ENCODE results near the gene TMPRSS11F. TPM values are rescaled to one million over a fixed set of nuclear protein-coding genes. Genes with fewer than 3 reads are reported as not detected.
"Not testable (repeated sequence)": the region's sequence is repeated elsewhere in the genome, so short reads cannot be mapped to it uniquely, and the experiment has no call there.

Gene TMPRSS11F
- total RNA-seq: not detected
- long read RNA-seq: 0 reads

- no peak for ATAC-seq
- intact Hi-C loops (cut with DNase I): no loop called here
- DNase-seq: no peak
Observed at GRCh38 chr4:68129793-68130192, at the start of gene TMPRSS11F. TSS of gene TMPRSS11F (minus strand) at chr4:68129869. CDS start at chr4:68129820, 49 bp downstream.

GRCh38 chr4:68176904-68177303 lies 47.2 kb upstream of the TMPRSS11F start:
- intact Hi-C loops (cut with DNase I): loop anchor here in 1 of 2 donors (10.0 kb wide), 2 partner anchors 432 to 622 kb away; partner anchors contain the start of gene STAP1
- DNase-seq (no peak), ATAC-seq (no peak)

GRCh38 chr4:68176500-68176899 lies 46.8 kb upstream of the TMPRSS11F start:
- no peak for DNase-seq
- intact Hi-C loops (cut with DNase I): loop anchor here in 1 of 2 donors (10.0 kb wide), 2 partner anchors 432 to 622 kb away; partner anchors contain the start of gene STAP1
- ATAC-seq: no peak

- intact Hi-C loops (cut with DNase I): loop anchor here in 1 of 2 donors (10.0 kb wide), 2 partner anchors 431 to 621 kb away; partner anchors contain the start of gene STAP1
- ATAC-seq (no peak), DNase-seq (no peak)
Observed at GRCh38 chr4:68175562-68176155, 46.0 kb upstream of the TMPRSS11F start.

GRCh38 chr4:68174389-68174788 lies 44.7 kb upstream of the TMPRSS11F start:
- DNase-seq, ATAC-seq: not testable (repeated sequence)
- intact Hi-C loops (cut with DNase I): loop anchor here in 1 of 2 donors (10.0 kb wide), 2 partner anchors 430 to 620 kb away; partner anchors contain the start of gene STAP1

- not testable (repeated sequence) for DNase-seq, ATAC-seq
- intact Hi-C loops (cut with DNase I): loop anchor here in 1 of 2 donors (10.0 kb wide), 2 partner anchors 427 to 617 kb away; partner anchors contain the start of gene STAP1
Observed at GRCh38 chr4:68172147-68172546, 42.5 kb upstream of the TMPRSS11F start.

- DNase-seq: no peak
- ATAC-seq: no peak
- intact Hi-C loops (cut with DNase I): no loop called here
Observed at GRCh38 chr4:68167706-68168105, 38.0 kb upstream of the TMPRSS11F start.

GRCh38 chr4:68167166-68167565 lies 37.5 kb upstream of the TMPRSS11F start:
- no peak for DNase-seq
- ATAC-seq: no peak
- intact Hi-C loops (cut with DNase I): no loop called here

- ATAC-seq (no peak), DNase-seq (no peak)
- intact Hi-C loops (cut with DNase I): no loop called here
Observed at GRCh38 chr4:68163754-68164153, 34.1 kb upstream of the TMPRSS11F start.

- no peak for ATAC-seq
- no peak for DNase-seq
- intact Hi-C loops (cut with DNase I): no loop called here
Observed at GRCh38 chr4:68162196-68162595, 32.5 kb upstream of the TMPRSS11F start.

GRCh38 chr4:68152411-68152810 lies 22.7 kb upstream of the TMPRSS11F start:
- intact Hi-C loops (cut with DNase I): no loop called here
- ATAC-seq: no peak

GRCh38 chr4:68148800-68149685 lies 19.4 kb upstream of the TMPRSS11F start:
- DNase-seq: no peak
- intact Hi-C loops (cut with DNase I): no loop called here
- no peak for ATAC-seq

More at GRCh38 chr4:68152411-68152810, 22.7 kb upstream of the TMPRSS11F start:
- DNase-seq: no peak

GRCh38 chr4:68147079-68147478 lies 17.4 kb upstream of the TMPRSS11F start:
- ATAC-seq (no peak), DNase-seq (no peak)
- intact Hi-C loops (cut with DNase I): no loop called here

GRCh38 chr4:68145261-68145660 lies 15.6 kb upstream of the TMPRSS11F start:
- DNase-seq: no peak
- intact Hi-C loops (cut with DNase I): no loop called here
- no peak for ATAC-seq

- no peak for DNase-seq
- ATAC-seq: no peak
- intact Hi-C loops (cut with DNase I): no loop called here
Observed at GRCh38 chr4:68141852-68142251, 12.2 kb upstream of the TMPRSS11F start.

GRCh38 chr4:68132342-68132741 lies 2.7 kb upstream of the TMPRSS11F start:
- DNase-seq (no peak), ATAC-seq (no peak)
- intact Hi-C loops (cut with DNase I): no loop called here

- no peak for DNase-seq
- intact Hi-C loops (cut with DNase I): no loop called here
- ATAC-seq: no peak
Observed at GRCh38 chr4:68124262-68124661, 5.4 kb downstream of the TMPRSS11F start.

- no peak for ATAC-seq
- intact Hi-C loops (cut with DNase I): no loop called here
- no peak for DNase-seq
Observed at GRCh38 chr4:68123525-68123924, 6.1 kb downstream of the TMPRSS11F start.

- ATAC-seq (no peak), DNase-seq (no peak)
- intact Hi-C loops (cut with DNase I): no loop called here
Observed at GRCh38 chr4:68119921-68120320, 9.7 kb downstream of the TMPRSS11F start.

- no peak for DNase-seq
- ATAC-seq: no peak
- intact Hi-C loops (cut with DNase I): no loop called here
Observed at GRCh38 chr4:68110441-68110840, 19.2 kb downstream of the TMPRSS11F start.

All from left cardiac atrium (tissue), 4 donors.